ENCODE measurements around the gene RPAP3. TPM values are rescaled to one million over a fixed set of nuclear protein-coding genes. Genes with fewer than 3 reads are reported as not detected.

The RPAP3 gene
- total RNA-seq, 1 experiment from 2014 or later, result 48.9 TPM

DNA sequence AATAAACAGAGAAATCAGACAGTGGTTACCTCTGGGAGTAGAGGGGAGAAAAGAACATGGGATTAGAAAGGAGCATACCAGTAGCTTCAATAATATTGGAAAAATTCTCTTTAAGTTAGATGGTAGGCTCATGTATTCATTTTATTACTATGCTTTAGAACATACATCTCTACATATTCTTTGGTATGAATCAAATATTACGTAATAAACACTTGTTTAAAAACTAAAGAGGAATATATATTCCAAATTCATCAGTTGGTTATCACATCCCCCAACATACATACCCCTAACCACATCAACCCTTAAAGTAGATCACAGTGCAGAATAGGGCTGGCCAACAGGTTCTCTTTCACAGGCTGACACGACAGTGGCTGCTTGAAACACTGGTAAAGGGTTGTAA, 5.6 kb downstream of the RPAP3 start:
- Mint-ChIP-seq H3K4me3 (no peak overlapping the region), H3K27ac (no peak overlapping the region)
- no CpG with 5 or more reads among the region's 2 CpGs for WGBS (ENCODE audit: extremely low coverage, insufficient read length, low lambda C conversion rate)

More for the DNA sequence above, 5.6 kb downstream of the RPAP3 start:
- no peak for TF ChIP-seq CTCF (conservative IDR thresholded peaks at IDR 0.05)
- H2BK12ac ChIP-seq (ENCODE audit: insufficient read length, low read depth, low read length), result no peak overlapping the region
- H3K18ac ChIP-seq (ENCODE audit: insufficient read length, low read depth, low read length), result no peak overlapping the region
- no peak overlapping the region for H3T11ph ChIP-seq (ENCODE audit: low read length)
- H2AK5ac ChIP-seq (ENCODE audit: insufficient read length, low read length), result no peak overlapping the region
- DNase-seq, result no peak
- peaks cover 4 to 51% (median 51%) of the 10 kb centered on the region in 3 experiments for H3K36me3 Mint-ChIP-seq (ENCODE audit: insufficient read depth in 1 of 3, low read depth in 3 of 3)
- H3K14ac ChIP-seq (ENCODE audit: insufficient read depth, low read length), result no peak overlapping the region
- H4K20me1 ChIP-seq (ENCODE audit: control insufficient read depth, insufficient read depth, insufficient read length), result no peaks in the 10 kb centered on the region
- no peak overlapping the region for H2BK5ac ChIP-seq (ENCODE audit: insufficient read length, low read length)
- H3K27me3 Mint-ChIP-seq (ENCODE audit: low read depth), result no peaks in the 10 kb centered on the region
- H4K8ac ChIP-seq (replicated peaks; ENCODE audit: insufficient read length, low read depth, low read length), result no peak overlapping the region
- no peaks in the 10 kb centered on the region for H3K9me3 ChIP-seq (ENCODE audit: control insufficient read depth, low read depth, low read length)
- no peaks in the 10 kb centered on the region for H3K23me2 ChIP-seq (ENCODE audit: insufficient read length, low read depth, low read length, poor library complexity, severe bottlenecking)
- no peaks in the 10 kb centered on the region; the same call in 1 of the 2 replicates for H3K4me1 ChIP-seq (ENCODE audit: insufficient read depth, low read length)
- H3K4ac ChIP-seq (ENCODE audit: low read depth, low read length), result no peak overlapping the region
- no peak overlapping the region for H3K27ac ChIP-seq (ENCODE audit: insufficient read length, low read depth, low read length)
- peaks cover 12 to 16% of the 10 kb centered on the region in 2 experiments for H3K4me1 Mint-ChIP-seq
- H3K56ac ChIP-seq (ENCODE audit: insufficient read length, low read depth, low read length), result no peak overlapping the region
- H2BK15ac ChIP-seq (ENCODE audit: low read depth, low read length), result no peak overlapping the region; the same call in 1 of the 2 replicates
- H3K79me1 ChIP-seq (ENCODE audit: insufficient read depth, low read depth, low read length, poor library complexity, severe bottlenecking), result no peaks in the 10 kb centered on the region
- H3K4me2 ChIP-seq (ENCODE audit: insufficient read depth, insufficient read length, low read length), result no peak overlapping the region
- no peak overlapping the region for H2BK20ac ChIP-seq (ENCODE audit: low read depth, low read length, poor library complexity, severe bottlenecking)
- no peaks in the 10 kb centered on the region for H3K9me3 Mint-ChIP-seq
- no peak overlapping the region for H3K9ac ChIP-seq (ENCODE audit: extremely low read depth, insufficient read length, low read length)
- peaks cover 7% of the 10 kb centered on the region; the same call in 1 of the 2 replicates for H3K79me2 ChIP-seq (ENCODE audit: insufficient read depth, low read length)
- H3K27me3 ChIP-seq (ENCODE audit: insufficient read depth, low read length), result no peaks in the 10 kb centered on the region
- no peak overlapping the region for H2AFZ ChIP-seq (ENCODE audit: low read length)
- H4K91ac ChIP-seq (ENCODE audit: insufficient read length, low read depth, low read length), result no peak overlapping the region
- no peak overlapping the region for H4K5ac ChIP-seq (ENCODE audit: insufficient read length, low read depth, low read length)
- no peak overlapping the region for H2BK120ac ChIP-seq (ENCODE audit: low read depth, low read length, poor library complexity, severe bottlenecking)
- no peak overlapping the region for H3K23ac ChIP-seq (ENCODE audit: insufficient read length, low read depth, low read length)

Data from H9 (cell line).